Middle frontal gyrus (tissue), 1 donor: ENCODE results near the gene OTOP3.

Experiments
- DNase-seq: peaks from one replicate; pipeline ENCODE4 v3.0.0-alpha.2; 2015; ENCODE audit warnings: low spot score; ENCODE audit errors: extremely low spot score

The OTOP3 gene

DNA sequence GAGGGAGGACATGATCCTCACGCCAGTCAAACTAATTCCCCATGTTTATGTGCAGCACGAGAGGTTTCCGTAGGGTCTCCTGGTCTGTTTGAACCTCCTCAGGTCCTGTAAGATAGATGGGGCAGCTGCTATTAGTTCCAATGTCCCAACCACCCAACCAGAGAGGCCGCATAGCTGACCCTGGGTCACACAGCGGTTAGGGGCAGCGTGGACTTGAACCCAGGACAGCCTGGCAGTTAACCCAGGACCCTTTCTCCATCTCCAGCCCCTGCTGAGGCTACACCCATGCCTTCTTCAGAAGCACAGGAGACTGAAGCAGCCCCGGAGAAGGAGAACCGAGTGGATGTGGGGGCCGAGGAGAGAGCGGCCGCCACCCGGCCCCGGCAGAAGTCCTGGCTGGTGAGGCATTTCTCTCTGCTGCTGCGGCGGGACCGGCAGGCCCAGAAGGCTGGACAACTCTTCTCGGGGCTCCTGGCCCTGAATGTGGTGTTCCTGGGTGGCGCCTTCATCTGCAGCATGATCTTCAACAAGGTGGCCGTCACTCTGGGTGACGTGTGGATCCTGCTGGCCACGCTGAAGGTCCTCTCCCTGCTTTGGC is 5.5 kb downstream of the OTOP3 start:
- no peak for DNase-seq

DNA sequence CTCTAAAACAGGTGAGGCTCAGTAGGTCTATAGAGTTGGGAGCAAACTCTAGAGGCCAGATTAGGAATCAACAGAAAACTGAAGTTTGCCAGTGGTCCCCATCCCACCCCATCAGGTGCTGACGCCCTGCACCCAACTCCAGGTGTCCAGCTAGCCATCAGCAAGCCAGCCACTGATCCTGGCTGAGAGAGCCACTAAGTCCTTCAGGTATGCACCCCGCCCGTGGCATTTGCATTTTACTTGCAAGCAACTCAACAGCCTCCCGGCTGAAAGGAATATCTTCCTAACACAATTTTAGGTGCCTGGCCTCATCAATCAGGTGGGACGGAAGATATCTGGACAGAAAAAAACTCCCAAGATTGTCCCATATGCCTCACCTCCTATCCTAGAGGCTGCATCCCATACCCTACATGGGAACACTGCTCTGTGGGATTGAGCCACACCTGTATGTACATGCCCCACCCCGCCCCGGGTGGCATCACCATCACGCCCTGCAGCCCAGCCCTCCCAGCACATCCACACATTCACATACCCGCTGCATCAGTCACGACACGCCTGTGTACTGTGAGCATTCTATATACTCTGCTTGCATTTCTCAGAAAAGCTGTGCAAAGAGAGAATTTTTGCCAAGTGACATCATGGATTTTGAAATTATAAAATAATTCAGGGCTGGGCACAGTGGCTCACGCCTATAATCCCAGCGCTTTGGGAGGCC is 8.3 kb downstream of the OTOP3 start:
- no peak for DNase-seq

DNA sequence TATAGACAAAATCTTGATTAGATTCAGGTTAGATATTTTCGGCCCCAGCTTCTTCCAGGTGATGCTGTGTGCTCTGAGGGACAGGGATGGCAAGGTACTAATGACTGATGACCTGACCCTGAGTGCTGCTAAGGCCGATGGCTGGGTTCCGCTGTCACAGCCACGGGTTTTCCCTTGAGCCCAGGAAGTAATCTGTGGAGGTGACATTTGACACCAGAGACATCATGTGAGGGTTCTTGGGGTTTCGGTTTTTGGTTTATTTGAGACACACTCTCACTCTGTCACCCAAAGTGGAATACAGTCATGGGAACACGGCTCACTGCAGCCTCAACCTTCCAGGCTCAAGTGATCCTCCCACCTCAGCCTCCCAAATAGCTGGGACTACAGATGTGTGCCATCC is 9.8 kb downstream of the OTOP3 start:
- DNase-seq, result no peak

DNA sequence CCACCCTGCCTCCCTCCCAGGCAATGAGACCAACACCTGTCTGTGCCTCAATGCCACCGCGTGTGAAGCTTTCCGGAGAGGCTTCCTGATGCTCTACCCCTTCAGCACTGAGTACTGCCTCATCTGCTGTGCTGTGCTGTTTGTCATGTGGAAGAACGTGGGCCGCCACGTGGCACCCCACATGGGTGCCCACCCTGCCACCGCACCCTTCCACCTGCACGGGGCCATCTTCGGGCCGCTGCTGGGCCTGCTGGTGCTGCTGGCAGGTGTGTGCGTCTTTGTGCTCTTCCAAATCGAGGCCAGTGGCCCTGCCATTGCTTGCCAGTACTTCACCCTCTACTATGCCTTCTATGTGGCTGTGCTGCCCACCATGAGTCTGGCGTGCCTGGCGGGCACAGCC is 10.9 kb downstream of the OTOP3 start:
- DNase-seq, result no peak

DNA sequence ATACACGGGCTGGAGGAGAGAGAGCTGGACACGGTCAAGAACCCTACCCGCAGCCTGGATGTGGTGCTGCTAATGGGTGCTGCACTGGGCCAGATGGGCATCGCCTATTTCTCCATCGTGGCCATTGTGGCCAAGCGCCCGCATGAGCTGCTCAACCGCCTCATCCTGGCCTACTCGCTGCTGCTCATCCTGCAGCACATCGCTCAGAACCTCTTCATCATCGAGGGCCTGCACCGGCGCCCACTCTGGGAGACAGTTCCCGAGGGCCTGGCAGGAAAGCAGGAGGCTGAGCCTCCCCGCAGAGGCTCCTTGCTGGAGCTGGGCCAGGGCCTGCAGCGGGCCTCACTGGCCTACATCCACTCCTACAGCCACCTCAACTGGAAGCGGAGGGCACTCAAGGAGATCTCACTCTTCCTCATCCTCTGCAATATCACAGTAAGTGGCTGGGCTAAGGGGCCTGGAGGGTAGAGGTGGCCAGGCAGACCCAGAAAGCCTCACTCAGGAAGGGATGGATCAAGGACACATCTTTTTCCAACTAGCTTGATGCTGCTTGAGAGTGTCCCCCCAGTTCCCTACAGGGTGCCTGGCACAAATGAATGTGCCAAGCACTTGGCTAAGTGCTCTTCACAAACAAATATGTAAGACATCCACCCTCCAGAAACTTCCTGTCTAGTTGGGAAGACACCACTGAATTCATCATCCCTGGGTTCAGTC is 11.5 kb downstream of the OTOP3 start:
- DNase-seq, result no peak

DNA sequence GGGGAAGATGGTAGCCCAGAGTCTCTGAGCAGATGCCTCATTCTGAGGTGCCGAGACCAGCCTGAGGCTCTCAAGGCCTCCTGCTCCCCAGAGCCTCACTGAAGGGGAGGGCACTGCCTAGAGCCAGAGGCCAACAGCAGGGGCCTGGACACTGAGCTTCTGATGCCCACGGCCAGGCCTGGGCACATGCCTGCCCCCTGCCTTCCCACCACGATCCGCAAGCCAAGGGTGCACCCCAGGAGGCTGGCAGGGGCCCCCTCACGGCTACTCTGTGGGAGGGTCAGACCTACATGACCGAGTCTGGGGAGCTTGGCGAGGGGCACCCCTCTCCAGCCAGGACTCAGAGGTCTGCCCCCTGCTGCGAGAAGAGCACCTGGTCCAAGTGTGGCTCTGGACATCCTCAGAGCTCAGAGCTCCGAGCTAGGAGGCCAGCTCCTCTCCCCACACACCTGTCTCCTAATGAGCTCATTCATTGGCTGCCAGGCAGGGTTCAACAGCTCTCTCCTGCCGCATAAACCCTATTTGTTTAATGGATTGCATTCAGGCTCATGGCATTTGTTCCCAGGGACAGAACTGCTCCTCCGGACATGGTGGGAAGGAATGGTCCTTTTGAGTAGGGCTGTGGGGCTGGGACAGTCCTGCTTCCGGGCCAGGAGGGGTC is 13.9 kb downstream of the OTOP3 start:
- no peak for DNase-seq

DNA sequence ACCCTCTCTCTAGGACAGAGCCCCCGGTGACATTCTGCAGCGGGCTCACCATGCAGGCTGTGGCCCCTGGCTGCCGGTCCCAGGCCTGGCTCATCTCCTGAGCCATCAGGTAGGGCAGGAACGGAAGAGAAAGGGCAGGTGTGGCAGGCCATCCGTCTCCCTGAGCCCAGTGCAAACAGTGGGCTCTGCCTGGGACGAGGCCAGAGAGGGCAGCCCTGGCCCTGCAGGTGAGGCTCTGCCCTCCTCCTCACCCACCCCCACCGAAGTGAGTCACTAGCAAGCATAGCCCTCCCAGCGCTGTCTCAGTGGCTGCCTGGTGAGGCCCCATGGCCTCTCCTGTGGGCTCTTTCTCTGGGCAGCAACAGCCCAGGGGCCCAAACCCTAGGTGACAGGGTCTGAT is 14.5 kb downstream of the OTOP3 start:
- DNase-seq, result no peak

DNA sequence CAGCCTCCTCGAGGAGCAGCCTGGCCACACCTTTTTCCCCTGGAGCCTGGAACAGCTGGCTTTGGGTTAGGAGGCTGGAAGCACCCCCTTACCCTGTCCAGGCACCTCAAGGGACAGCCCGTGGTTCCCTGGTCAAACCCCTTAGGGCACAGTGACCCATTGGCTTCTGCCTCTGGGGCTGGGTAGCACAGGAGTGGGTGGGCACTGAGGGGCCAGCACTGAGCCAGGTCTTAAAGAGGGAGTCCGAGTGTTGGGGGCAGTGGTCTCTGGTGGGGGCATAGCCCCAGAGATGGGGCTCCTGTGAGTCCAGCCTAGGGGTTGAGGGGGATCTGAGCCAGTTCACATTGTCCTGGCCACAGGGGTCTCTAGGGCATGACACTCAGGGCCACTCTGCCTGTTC is 15.4 kb downstream of the OTOP3 start:
- no peak for DNase-seq

DNA sequence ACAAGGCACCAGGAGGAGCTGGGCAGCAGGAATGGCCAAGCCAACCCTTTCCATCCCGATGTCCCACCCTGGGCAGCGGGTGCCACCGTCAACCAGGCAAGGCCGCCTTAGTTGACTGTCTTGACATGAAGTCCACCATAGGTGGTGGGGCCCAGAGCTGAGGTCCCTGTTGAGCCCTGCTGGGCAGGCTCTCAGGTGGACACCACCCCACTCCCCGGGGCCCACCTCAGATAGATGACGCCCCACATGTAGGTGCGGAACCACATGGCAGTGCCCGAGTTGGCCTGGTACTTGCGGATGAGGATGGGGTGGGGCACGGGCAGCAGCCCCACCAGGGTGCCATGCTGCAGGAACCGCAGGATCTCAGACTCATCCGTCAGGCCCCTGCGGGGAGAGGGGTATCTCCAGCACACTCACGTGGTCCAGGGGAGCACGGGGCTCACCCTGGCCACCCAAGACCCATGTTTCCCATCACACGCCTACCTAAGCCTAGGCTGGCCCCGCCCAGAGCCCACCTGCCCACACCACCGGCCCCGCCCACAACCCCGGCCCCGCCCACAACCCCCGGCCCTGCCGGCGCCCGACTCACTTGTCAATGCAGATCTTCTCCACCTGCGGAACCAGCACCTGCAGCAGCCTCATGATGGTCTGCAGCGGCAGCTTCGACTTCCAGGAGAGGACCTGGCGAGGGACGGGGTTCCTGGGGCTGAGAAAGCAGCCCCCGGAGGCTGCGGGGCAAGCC is 16.2 kb downstream of the OTOP3 start:
- no peak for DNase-seq

DNA sequence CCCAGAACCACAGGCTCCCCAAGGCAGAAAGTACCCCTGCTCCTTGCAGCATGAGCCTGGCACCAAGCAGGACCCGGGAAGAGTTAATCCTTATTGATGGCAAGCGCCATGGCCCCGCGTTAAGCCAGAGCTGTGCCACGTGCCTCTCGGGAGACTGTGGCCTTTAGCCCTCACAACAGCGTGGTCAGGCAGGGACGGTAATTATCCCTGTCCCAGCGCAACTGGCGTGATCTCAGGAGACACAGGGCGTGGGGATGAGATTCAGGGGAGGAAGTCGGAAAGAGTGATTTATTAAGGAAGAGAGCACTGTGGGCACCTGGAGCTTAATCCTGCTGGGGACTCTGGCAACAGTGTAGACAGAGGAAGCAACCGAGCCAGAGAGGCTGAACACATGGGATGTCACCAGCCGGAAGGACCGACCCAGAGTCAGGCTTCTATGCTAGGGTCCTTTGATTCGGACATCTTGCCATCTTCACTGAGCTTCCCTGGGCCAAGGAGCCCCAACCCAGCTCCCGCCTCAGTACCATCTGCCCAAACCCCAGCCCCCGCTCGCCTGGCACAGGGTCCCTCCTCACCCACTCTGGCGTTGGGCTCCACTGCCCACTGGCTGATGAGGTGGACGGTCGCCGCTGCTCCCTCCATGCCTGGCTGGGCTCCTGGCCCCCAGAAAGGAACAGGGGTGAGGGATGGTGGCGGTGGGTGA is 16.9 kb downstream of the OTOP3 start:
- DNase-seq, result no peak

DNA sequence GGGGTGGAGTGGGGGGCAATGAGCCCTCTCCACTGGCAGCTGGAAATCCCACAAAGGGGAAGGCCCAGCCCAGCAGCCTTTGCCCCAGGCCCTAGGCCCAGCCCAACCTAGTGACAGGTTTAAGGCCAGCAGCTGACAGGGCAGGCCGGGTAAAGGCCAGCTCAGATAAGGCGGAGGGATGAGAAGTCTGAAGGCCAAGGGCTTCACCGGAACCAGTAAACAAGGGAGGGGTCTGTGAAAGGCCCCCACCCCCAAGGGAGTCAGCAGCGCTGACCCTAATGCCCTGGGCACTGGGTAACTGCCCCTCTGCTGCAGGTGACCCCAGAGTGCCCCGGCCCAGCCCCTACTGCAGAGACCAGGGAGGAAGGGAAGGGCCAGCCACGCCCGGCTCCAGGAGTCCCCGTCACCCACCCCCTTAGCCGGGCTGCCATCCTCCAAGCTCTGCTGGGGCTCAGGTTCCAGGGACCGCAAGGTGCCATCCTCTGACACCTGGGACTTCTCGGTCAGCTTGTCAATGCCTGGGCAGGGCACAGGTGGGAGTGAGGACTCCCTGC is 17.5 kb downstream of the OTOP3 start:
- DNase-seq, result no peak

DNA sequence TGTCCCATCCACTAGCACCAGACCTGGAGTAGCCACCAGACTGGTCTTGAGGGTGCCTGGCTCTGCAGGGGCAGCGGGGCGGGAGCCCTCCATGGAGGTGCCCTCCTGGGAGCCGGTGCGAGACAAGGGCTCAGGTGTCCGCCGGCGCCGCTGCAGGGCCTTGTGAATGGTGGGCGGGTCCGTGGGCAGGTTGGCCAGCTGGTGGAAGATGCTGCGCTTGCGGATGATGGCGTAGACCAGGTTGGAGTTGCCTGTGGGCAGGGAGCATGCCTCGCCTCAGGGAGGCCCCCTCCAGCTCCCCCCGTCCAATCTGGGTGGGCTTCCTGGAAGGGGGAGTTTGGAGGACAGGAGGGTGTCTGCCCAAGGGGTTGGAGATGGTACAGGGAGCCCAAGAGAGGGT is 18.4 kb downstream of the OTOP3 start:
- no peak for DNase-seq

DNA sequence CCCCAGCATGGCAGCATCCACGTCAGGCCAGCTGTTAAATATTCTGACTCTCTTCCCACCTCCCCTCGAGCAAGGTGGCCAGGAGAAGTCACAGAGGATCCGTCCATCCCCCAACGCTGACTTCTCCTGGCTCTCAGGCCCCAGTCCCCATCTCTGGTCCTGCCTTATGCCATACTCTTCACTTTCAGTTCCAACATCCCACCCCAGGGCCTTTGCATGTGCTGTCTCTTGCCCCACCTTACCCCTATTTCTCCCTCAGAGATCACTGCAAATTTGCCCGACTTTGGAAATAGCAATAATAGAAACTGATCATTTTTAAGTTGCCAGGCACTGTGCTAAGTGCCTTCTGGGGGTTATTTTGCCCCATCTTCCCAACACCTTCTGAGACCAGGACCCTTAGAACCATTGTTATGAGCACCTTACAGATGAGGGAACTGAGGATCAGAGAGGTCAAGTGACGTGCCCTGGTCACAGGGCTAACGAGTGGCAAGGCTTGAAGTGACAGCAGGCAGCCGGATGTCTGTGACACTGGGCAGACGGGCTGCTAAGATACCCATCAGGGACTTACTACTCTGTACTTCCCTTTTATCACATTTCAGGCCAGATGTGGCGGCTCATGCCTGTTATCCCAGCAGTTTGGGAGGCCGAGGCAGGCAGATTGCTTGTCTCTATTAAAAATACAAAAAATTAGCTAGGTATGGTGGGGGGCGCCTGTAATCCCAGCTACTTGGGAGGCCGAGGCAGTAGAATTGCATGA is 19.1 kb downstream of the OTOP3 start:
- no peak for DNase-seq

DNA sequence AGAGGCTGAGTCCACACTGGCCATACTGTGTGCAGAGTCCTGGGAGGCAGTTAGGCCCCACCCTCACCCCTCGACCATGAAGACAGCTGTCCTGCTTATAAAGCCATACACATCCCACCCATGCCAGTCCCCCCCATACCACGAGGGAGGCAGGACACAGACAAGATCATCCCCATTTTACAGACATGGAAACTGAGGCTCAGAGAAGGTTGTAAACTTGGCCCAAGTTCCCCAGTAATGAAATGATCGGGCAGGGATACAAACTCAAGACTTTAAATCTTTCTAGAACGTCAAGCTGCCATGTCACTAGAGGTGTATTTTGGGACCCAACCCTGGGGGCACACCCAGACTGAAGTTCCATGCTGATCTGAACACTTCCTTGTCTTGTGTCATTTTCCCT is 20.4 kb downstream of the OTOP3 start:
- no peak for DNase-seq

DNA sequence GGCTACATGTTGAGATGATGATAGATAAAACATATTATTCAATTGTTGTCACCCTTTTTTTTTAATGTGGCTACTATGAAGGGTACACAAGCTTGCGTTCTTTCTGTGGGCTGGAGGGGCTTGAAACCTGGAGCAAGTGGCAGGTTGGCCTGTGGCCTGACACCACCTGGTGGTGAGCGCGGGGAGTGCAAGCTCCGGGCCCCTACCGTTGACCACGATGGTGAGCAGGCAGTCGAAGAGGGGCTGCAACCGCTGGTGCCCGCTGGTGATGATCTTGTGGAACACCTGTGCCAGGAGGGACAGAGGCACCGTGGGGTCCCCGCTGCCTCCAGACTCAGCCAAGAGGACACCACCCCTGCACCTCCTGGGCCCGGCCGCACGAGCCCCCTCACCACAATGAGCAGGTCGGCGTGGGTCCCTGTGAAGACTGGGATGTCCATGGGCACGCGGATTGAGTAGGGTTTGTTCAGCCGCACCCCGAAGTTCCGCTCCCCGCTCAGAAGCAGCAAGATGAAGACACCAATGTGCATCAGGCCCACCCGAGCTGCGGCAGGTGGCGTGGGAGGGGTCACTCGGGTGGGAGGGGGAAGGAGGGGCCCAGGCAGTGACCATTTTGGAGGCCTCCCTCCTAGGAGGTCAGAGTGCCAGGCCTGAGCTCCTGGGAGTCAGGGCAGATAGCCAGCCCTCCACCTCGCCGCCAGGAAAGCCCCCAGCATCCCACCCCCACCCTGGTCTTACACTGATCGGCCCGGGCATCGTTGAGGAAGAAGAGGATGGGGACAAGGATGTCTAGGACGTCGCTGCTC is 22.4 kb downstream of the OTOP3 start:
- no peak for DNase-seq

DNA sequence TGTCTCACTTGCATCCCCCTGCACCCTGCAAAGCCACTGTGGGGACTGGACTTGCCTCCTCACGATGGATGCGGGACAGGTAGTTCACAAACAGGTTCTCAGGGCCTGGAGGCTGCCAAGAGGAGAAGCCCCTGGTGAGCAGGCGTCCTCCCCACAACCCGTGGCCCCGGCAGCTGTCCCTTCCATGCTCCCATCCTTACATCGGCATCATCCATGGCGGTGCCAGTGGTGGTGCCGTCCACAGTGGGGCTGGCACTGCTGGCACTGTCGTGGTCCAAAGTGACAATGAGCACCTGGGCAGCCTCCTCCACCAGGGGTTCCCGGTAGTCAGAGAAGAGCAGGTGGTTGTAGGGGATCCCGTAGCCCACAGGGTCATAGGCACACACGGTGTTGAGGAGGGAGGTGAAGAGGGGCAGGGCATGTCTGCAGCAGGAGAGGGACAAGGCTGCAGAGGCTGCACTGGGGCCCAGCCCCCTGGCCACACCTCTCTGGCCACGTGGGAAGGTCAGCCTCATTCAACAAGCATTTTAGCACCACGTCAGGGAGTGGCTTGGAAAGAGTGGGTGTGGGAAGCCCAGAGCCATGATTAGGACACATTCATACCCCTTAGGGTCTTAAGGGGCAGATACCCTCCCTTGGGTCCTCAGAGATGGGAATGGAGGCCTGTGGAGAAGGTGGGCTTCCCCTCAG is 24.3 kb downstream of the OTOP3 start:
- DNase-seq, result no peak

DNA sequence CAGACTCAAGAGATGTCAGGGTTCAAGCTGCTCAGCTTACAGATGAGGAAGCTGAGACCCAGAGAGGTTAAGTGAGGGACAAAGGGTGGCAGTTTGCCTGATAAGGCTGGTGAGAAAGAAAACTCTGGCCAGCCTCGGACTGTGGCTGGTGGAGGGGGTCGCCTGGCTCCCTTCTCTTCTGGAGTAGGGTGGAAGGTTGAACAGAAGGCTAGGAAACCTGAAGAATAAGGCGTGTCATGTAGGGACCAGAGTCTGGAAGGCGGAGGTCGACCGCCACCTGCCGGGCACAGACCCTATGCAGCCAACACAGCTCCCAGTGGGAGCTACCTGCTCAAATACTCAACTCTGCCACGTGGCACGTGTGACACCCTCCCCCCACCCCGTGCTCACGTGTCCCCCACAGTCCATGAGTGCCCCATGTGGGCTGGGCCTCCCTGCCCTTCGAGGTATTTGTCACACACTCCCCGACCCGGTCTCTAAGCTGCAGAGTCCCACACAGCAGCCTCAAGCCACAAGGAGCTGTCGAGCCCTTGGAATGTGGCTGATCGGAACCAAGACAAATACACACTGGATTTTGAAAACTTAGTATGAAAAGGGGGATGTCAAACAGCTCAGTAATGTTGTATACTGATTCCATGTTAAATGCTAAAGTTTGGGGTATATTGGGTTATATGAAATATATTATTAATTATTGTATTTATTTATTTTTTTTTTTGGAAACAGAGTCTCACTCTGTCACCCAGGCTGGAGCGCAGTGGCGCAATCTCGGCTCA is 25.1 kb downstream of the OTOP3 start:
- no peak for DNase-seq
